ELR (cell line): ENCODE measurements around the gene RANBP3L.
"Not testable (repeated sequence)": the region's sequence is repeated elsewhere in the genome, so short reads cannot be mapped to it uniquely, and the experiment has no call there.

Experiments
- DNase-seq: peaks from one replicate; pipeline ENCODE4 v3.0.0-alpha.2; 2015; ENCODE audit warnings: low read depth

The RANBP3L gene

DNA sequence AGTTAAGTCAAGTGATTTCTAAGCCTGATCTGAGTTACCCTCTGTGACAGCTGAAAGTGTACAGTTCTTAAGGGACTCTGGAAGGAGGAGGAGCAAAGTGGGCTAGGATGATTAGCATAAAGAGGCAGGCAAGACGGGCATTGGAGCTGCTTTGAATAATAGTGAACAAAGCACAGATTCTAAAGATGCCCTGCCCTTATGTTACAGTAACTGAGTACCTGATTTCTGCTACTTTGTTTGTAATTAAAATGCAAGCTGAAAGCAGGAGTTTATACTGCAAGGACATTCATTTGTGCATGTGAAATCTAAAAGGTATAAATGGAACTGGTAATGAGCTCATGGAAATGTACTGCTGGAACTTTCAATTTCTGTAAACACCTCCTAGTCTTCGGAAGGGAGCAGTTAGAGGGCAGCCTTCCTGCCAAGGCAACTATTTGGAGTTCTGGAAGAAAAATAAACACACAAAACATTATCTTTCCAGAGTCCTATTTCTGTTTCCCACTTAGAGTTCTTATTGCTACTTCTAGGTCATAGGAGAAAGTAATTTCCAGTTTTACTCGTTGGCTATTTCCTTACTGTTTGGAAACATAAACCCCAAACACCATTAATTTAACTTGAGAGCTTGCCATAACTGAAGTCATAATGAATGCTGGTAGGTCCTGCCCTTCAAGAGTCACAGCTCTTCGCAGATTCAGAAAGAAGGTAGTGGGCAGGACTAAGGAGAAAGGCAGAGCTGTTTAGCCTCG lies at the start of gene RANBP3L:
RANBP3L (minus strand) TSS at position 45 of the 746 bp plus-strand sequence. CDS start 486 bp downstream, outside the sequence.
- DNase-seq = peak; percentile 30

GRCh38 chr5:36346896-36347690 lies 45.4 kb upstream of the RANBP3L start:
- DNase-seq = no peak

DNA sequence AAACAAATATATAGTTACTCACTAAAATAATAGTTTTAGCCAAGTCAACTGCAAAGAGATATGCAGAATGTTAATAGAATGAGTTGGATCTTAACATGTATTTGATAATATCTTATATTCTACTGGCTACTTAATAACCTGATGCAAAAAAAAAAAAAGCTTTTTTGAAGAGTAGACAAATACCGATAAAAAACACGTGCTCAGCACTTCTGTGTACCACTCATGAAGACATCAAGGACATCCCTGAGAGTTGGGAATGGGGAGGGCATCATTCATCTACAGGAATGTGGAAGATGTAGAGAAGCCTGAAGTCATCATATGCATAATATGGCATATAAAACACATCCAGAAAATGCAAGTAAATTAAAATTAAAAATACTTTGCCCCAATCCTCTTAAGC lies 43.2 kb upstream of the RANBP3L start:
- no peak for DNase-seq

DNA sequence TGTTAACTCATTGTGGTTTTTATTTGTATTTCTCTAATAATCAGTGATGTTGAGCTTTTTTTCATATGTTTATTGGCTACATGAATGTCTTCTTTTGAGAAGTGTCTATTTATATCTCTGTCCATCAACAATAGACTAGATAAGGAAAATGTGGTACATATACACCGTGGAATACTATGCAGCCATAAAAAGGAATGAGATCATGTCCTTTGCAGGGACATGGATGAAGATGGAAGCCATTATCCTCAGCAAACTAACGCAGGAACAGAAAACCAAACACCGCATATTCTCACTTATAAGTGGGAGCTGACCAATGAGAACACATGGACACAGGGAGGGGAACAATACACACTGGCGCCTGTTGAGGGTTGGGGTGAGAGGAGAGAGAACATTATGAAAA lies 40.0 kb upstream of the RANBP3L start:
- DNase-seq = not testable (repeated sequence)

GRCh38 chr5:36337597-36337996 lies 35.9 kb upstream of the RANBP3L start:
- DNase-seq = no peak

GRCh38 chr5:36334315-36334714 lies 32.6 kb upstream of the RANBP3L start:
- DNase-seq = no peak

GRCh38 chr5:36332720-36333119 lies 31.0 kb upstream of the RANBP3L start:
- not testable (repeated sequence) for DNase-seq

- no peak for DNase-seq
Observed at GRCh38 chr5:36325196-36325595, 23.5 kb upstream of the RANBP3L start.

DNA sequence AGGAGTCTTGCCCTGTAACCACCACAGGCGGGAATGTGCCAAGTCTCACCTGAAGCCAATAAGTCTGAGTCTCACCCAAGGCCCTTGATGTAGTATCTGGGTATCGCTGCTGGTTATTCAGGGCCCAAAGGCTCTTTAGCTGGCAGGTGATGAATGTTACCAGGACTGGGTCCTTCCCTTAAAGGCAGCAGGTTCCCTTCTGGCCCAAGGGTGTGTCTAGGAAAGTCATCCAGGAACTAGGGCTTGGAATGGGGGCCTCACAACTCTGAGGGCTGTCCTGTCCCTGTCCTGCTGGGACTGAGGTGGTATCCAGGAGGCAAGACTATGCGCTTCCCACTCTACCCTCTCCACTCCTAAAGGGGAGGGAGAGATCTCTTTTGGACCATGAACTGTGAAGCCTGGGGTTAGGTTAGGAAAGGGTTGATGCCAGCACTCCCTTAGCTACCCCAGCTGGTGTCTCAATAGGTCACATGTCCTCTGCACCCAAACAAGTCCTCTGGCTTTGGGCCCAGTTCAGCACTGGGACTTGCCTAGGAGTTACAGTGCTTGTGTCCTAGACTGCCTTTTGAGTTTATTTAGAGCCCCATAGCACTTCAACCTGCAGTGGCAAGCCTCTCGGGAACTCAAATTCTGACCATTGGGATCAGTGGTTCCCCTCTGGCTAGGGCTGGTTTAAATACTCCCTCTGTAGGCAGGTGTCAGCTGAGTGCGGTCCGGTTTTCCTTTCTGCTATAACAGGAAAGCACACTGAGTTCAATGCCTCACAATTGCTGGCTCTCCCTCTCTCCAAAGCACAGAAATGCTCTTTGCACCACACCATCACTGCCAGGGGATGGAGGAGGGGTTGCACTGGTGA lies 22.5 kb upstream of the RANBP3L start:
- DNase-seq = no peak

GRCh38 chr5:36312953-36313672 lies 11.4 kb upstream of the RANBP3L start:
- no peak for DNase-seq

DNA sequence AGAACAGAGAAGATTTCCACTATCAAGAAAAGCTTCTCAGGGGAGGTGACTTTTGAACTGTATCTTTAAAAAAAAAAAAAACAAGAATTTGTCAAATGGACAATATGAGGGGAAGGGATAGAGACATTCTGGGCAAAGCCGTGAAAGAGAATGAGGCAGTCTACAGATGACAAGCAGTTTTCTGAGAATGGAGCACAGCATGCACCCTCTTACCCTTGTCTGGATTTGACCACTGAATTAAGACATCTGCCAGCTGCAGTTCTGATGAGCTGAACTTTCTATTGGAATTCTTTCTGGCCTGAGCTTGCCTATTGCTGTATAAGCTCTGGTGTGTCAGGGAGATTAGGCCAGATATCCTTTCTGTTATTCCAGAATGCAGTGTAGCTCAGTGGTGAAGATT lies 10.3 kb upstream of the RANBP3L start:
- no peak for DNase-seq

DNA sequence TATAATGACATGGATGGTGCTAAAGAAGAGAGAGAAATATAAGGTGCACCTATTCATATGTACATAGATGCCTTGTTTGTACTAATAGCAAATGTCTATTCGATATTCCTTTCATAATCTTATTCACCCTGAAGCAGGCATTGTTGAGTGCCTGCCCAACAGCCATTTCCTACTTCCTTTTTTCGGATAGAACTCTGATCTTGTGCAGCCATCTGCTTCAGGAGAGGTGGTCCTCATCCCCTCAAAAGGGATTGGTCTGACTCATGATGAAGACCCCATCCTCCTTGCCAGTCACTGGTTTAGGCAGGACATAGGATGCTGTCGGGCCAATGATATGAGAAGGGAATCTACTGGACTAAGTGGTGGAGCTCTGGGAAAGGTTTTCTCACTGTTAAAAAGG lies 8.4 kb upstream of the RANBP3L start:
- no peak for DNase-seq

- peak; percentile 60 for DNase-seq
Observed at GRCh38 chr5:36305571-36306326, 4.0 kb upstream of the RANBP3L start.

- DNase-seq = no peak
Observed at GRCh38 chr5:36304095-36304805, 2.5 kb upstream of the RANBP3L start.

GRCh38 chr5:36300927-36301540 lies 668 bp downstream of the RANBP3L start:
- DNase-seq = peak; percentile 35

DNA sequence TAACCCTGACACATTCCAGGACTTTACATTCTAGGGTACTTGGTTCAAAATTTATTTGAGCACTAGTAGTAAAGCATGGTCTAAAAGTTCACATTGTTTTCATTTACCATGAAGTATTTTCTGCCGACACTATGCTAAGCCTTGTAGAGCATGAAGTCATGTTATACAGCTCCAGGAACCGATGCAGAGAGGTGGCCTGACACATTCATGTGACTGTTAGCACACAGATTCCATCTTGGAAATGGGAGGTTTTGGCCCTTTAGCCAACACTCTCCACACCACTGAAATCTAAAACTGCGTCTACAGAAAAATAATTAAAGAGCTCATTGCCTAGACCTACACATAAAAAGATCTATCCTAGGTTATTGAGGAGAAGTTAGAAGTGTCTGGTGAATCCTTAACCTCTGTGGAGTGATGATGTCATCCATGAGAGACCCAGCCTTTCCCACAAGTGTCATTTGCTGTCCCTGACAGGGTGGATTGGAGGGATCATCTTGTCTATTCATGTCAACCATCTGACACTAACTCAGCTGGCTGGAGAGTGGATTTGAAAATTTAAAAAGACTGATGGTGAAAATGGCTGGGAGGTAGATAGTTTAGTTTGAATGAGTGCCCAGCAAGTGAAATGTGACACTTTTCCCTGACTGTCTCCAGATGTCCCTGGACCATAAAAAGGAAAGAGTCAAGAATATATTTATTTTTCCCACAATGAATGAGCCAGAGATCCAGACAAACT lies 1.3 kb downstream of the RANBP3L start:
- DNase-seq = no peak

- no peak for DNase-seq
Observed at GRCh38 chr5:36298552-36298951, 3.1 kb downstream of the RANBP3L start.

GRCh38 chr5:36297653-36298052 lies 4.0 kb downstream of the RANBP3L start:
- DNase-seq = no peak
